K562 (cell line): Measurements from ENCODE around the gene CEP135. TPM values are rescaled to one million over a fixed set of nuclear protein-coding genes. Genes with fewer than 3 reads are reported as not detected.

Experiments used
- BDP1 ChIP-seq: IDR thresholded peaks from 3 replicates; pipeline ENCODE4 v1.6.1; 2011; ENCODE audit not compliant: insufficient read length, insufficient read depth
- HLTF ChIP-seq: fragments of 450-650 bp; IDR thresholded peaks from 2 replicates; pipeline ENCODE4 v1.6.1; 2016
- NFIX ChIP-seq: fragments of 250-450 bp; sonication (Bioruptor Pico); IDR thresholded peaks from 2 replicates; pipeline ENCODE4 v1.4.0; 2020; ENCODE audit warnings: low read depth, mild to moderate bottlenecking, moderate library complexity
- RUNX1 ChIP-seq: sonication (generic); IDR thresholded peaks from 2 replicates; pipeline ENCODE4 v1.6.1; 2016; ENCODE audit warnings: antibody characterized with exemption, low read depth
- SMAD2 ChIP-seq: fragments of 150-350 bp; IDR thresholded peaks from 2 replicates; pipeline ENCODE4 v1.6.1; 2014; ENCODE audit warnings: low read depth, mild to moderate bottlenecking, low read length
- STAT5B ChIP-seq: fragments of 250-450 bp; sonication (Bioruptor Pico); IDR thresholded peaks from 2 replicates; pipeline ENCODE4 v1.8.0; 2021; ENCODE audit warnings: mild to moderate bottlenecking, inconsistent platforms
- ZNF212 ChIP-seq: fragments of 450-650 bp; formaldehyde crosslinking; IDR thresholded peaks from 2 replicates; pipeline ENCODE4 v1.4.0; 2020; ENCODE audit warnings: mild to moderate bottlenecking
- polyA plus RNA-seq, 8 experiments: library from polyadenylated mRNA; depleted of rRNA in 4 of 8; stranded (reverse) in 5 of 8; unstranded in 3 of 8; fragments of >200 nt; fragmentation: Nextera tagmentation in 2 of 8; fragmentation: Illumina TruSeq in 1 of 8; extraction: Ambion mirVana in 2 of 8; extraction: Trizol in 1 of 8; gene quantifications; 2 replicates each; pipeline versions ENCODE4 v1.2.1 to v1.2.3, GENCODE V29; 2011 to 2014; ENCODE audit warnings: inconsistent platforms in 1 of 8, missing spikeins in 1 of 8
- total RNA-seq, 7 experiments: library from RNA; depleted of rRNA in 6 of 7; stranded (reverse); fragments of >200 nt in 6 of 7; fragmentation: Illumina TruSeq in 2 of 7; extraction: Trizol in 2 of 7; gene quantifications; 2 replicates each; pipeline versions ENCODE4 v1.2.1 to v1.2.3, GENCODE V29; 2011 to 2021; ENCODE audit warnings: low replicate concordance in 1 of 7
- TF ChIP-seq, protein P1 (sequence below), 2 experiments: fragments of 450-650 bp; IDR thresholded peaks; 2 replicates each; pipeline ENCODE4 v1.6.1; 2016; ENCODE audit warnings: mild to moderate bottlenecking in 2 of 2, borderline replicate concordance in 1 of 2, low read depth in 1 of 2, moderate library complexity in 1 of 2

CEP135 gene
- total and polyA plus RNA-seq, 9 of the 15 experiments (the other 6 are each of a cell fraction or from before 2014, with no cell fraction given): 3.1 to 18.9 (median 15.3) TPM

- TF ChIP-seq, protein P1, sequence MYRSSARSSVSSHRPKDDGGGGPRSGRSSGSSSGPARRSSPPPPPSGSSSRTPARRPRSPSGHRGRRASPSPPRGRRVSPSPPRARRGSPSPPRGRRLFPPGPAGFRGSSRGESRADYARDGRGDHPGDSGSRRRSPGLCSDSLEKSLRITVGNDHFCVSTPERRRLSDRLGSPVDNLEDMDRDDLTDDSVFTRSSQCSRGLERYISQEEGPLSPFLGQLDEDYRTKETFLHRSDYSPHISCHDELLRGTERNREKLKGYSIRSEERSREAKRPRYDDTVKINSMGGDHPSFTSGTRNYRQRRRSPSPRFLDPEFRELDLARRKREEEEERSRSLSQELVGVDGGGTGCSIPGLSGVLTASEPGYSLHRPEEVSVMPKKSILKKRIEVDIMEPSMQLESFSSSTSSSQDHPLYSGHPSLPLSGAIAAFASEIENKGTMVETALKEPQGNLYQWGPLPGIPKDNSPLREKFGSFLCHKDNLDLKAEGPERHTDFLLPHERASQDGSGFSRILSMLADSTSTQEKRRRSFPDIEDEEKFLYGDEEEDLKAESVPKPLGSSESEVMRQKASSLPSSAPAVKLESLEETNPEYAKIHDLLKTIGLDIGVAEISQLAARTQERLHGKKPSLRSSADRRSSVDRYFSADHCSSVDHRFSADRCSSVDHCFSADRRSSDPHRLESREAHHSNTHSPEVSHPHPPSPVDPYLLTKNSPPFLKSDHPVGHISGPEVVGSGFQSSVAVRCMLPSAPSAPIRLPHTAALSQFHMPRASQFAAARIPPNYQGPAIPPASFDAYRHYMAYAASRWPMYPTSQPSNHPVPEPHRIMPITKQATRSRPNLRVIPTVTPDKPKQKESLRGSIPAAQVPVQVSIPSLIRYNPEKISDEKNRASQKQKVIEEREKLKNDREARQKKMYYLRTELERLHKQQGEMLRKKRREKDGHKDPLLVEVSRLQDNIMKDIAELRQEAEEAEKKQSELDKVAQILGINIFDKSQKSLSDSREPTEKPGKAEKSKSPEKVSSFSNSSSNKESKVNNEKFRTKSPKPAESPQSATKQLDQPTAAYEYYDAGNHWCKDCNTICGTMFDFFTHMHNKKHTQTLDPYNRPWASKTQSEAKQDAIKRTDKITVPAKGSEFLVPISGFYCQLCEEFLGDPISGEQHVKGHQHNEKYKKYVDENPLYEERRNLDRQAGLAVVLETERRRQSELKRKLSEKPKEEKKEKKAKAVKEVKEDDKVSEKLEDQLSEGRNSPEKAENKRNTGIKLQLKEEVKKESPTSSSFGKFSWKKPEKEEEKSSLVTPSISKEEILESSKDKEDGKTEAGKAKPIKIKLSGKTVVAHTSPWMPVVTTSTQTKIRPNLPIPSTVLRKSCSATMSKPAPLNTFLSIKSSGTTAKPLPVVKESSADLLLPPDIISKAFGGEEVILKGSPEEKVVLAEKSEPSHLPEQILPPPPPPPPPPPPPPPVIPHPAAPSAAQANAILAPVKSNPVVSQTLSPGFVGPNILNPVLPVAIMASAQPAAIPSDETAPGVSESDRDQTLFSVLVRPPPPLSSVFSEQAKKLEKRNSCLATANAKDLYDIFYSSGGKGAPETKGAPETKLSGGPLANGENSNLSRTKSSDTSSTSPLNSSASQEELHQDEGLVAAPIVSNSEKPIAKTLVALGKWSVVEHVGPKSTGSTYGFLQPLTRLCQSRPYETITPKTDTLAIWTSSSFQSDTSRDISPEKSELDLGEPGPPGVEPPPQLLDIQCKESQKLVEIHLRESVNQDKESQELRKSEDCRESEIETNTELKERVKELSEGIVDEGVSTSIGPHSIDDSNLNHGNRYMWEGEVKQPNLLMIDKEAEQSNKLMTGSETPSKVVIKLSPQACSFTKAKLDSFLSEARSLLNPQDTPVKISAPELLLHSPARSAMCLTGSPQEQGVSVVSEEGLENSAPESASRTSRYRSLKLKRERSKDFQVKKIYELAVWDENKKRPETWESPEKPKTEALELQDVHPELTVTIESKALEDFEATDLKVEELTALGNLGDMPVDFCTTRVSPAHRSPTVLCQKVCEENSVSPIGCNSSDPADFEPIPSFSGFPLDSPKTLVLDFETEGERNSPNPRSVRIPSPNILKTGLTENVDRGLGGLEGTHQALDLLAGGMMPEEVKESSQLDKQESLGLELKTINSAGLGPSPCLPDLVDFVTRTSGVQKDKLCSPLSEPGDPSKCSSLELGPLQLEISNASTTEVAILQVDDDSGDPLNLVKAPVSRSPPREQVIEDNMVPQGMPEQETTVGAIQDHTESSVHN (IDR thresholded peaks at IDR 0.05; ENCODE audit: borderline replicate concordance in 1 of 2, low read depth in 1 of 2): no peak
- no peak for TF ChIP-seq NFIX (CRISPR knock-in tag)
- no peak for TF ChIP-seq HLTF
- TF ChIP-seq SMAD2: no peak
- TF ChIP-seq ZNF212: no peak
- TF ChIP-seq RUNX1: no peak
- TF ChIP-seq STAT5B (CRISPR knock-in tag): no peak
- TF ChIP-seq BDP1: no peak
These were observed 34.2 kb downstream of the CEP135 start (continued) for GRCh38 chr4:55982976-55983375.
